ENCODE measurements around the gene DMAC1.

Gene DMAC1

GRCh38 chr9:7784472-7784871 lies 15.1 kb downstream of the DMAC1 start:
- no peaks in the 10 kb centered on the region for H3K9me3 ChIP-seq
- DNase-seq = no peak
- TF ChIP-seq, protein P1, sequence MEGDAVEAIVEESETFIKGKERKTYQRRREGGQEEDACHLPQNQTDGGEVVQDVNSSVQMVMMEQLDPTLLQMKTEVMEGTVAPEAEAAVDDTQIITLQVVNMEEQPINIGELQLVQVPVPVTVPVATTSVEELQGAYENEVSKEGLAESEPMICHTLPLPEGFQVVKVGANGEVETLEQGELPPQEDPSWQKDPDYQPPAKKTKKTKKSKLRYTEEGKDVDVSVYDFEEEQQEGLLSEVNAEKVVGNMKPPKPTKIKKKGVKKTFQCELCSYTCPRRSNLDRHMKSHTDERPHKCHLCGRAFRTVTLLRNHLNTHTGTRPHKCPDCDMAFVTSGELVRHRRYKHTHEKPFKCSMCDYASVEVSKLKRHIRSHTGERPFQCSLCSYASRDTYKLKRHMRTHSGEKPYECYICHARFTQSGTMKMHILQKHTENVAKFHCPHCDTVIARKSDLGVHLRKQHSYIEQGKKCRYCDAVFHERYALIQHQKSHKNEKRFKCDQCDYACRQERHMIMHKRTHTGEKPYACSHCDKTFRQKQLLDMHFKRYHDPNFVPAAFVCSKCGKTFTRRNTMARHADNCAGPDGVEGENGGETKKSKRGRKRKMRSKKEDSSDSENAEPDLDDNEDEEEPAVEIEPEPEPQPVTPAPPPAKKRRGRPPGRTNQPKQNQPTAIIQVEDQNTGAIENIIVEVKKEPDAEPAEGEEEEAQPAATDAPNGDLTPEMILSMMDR (IDR thresholded peaks at IDR 0.05) = no peak
- H3K4me1 ChIP-seq = peaks cover 0 to 4% (median 0%) of the 10 kb centered on the region in 4 donors
- peaks cover 0 to 4% (median 0%) of the 10 kb centered on the region in 3 donors for H3K36me3 ChIP-seq
- no peak overlapping the region for H3K27ac ChIP-seq
- intact Hi-C loops (cut with DNase I; ENCODE audit: low total_unique reads) = no loop called here
- no peak overlapping the region for H3K4me3 ChIP-seq
- H3K27me3 ChIP-seq = no peaks in the 10 kb centered on the region

DNA sequence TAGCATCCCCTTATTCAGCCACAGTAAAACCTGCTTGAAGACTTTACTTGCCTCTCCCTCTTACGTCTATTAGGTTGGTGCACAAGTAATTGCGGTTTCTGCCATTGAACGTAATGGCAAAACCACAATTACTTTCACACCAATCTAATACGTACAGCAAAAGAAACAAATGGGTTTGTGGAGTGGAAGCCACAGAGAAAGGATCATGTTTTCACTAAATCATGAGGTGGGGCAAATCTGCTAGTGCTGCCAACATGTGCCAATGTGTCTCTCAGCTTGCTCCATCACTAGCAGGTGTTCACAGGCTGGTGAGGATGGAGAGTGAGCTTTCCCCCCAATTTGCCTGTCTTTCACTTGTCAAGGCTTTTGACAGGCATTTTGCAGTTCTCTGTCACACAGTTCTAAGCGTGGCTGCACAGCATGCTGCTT lies 15.9 kb downstream of the DMAC1 start:
- TF ChIP-seq, protein P1 (IDR thresholded peaks at IDR 0.05) = no peak
- intact Hi-C loops (cut with DNase I; ENCODE audit: low total_unique reads) = no loop called here
- no peaks in the 10 kb centered on the region for H3K27me3 ChIP-seq
- no peak for DNase-seq
- no peak overlapping the region for H3K27ac ChIP-seq
- H3K4me1 ChIP-seq = peaks cover 0 to 4% (median 0%) of the 10 kb centered on the region in 4 donors
- H3K9me3 ChIP-seq = no peaks in the 10 kb centered on the region
- H3K36me3 ChIP-seq = peaks cover 0 to 4% (median 0%) of the 10 kb centered on the region in 3 donors
- no peak overlapping the region for H3K4me3 ChIP-seq

DNA sequence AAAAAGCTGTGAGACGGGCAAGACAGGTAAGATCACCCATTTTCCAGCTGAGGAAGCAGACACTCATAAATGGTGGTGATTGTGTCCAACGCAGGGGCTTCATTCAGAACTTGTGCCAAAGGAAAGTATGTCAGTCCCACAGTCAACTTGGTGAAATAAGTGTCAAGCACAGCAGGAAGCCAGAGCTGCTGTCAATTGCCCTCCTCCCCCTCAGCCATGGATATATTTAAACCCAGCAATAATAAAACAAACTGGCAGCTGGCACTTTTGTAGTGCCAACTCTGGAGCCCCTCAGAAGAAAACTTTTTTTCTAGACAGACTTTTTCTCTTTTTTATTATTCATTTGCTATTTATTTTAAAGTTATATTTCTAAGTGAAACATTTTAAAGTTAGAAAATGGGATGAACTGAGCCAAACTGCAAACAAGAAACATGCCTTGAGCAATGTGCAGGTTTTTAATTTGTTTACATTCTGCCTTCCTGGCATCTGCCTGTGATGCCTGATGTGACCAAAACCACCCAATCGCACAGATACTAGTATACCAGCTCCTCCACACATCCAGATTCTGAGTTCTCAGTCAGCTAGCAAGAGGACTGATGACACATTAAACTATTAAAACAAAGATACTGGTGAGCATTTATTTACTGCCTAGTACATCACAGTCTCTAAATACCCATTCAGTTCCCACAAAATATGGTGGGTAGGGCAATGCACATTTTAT lies 17.0 kb downstream of the DMAC1 start:
- no peak overlapping the region for H3K27ac ChIP-seq
- TF ChIP-seq, protein P1 (IDR thresholded peaks at IDR 0.05) = no peak
- no peak overlapping the region for H3K4me3 ChIP-seq
- peaks cover 0 to 4% (median 0%) of the 10 kb centered on the region in 3 donors for H3K36me3 ChIP-seq
- no peaks in the 10 kb centered on the region for H3K27me3 ChIP-seq
- DNase-seq = no peak
- no peaks in the 10 kb centered on the region for H3K9me3 ChIP-seq
- intact Hi-C loops (cut with DNase I; ENCODE audit: low total_unique reads) = no loop called here
- H3K4me1 ChIP-seq = peaks cover 0 to 4% (median 0%) of the 10 kb centered on the region in 4 donors

- intact Hi-C loops (cut with DNase I; ENCODE audit: low total_unique reads) = no loop called here
Observed at GRCh38 chr9:7780261-7780988, 19.2 kb downstream of the DMAC1 start.

GRCh38 chr9:7778851-7779600 lies 20.6 kb downstream of the DMAC1 start:
- H3K4me1 ChIP-seq = peaks cover 0 to 4% (median 0%) of the 10 kb centered on the region in 4 donors
- H3K4me3 ChIP-seq = no peak overlapping the region
- H3K36me3 ChIP-seq = no peaks in the 10 kb centered on the region
- H3K27me3 ChIP-seq = no peaks in the 10 kb centered on the region
- no peaks in the 10 kb centered on the region for H3K9me3 ChIP-seq
- H3K27ac ChIP-seq = no peak overlapping the region
- intact Hi-C loops (cut with DNase I; ENCODE audit: low total_unique reads) = no loop called here
- TF ChIP-seq, protein P1 (IDR thresholded peaks at IDR 0.05) = no peak
- no peak for DNase-seq

More at GRCh38 chr9:7780261-7780988, 19.2 kb downstream of the DMAC1 start:
- Histone ChIP-seq H3K9me3 (no peaks in the 10 kb centered on the region), H3K36me3 (no peaks in the 10 kb centered on the region), H3K4me3 (no peak overlapping the region), H3K27ac (no peak overlapping the region), H3K4me1 (peaks cover 0 to 4% (median 0%) of the 10 kb centered on the region in 4 donors), H3K27me3 (no peaks in the 10 kb centered on the region)
- TF ChIP-seq, protein P1 (IDR thresholded peaks at IDR 0.05) = no peak
- DNase-seq = no peak
